Liver (tissue), 9 donors: ENCODE measurements around the gene LAT. TPM values are rescaled to one million over a fixed set of nuclear protein-coding genes. Genes with fewer than 3 reads are reported as not detected.
"Not testable (repeated sequence)": the region's sequence is repeated elsewhere in the genome, so short reads cannot be mapped to it uniquely, and the experiment has no call there.

Source experiments
- DNase-seq: peaks from one replicate; pipeline ENCODE4 v3.0.0-alpha.2; 2017; ENCODE audit warnings: low spot score
- H3K27ac ChIP-seq, 2 donors: one replicate each; pipeline ENCODE4 v1.7.0; 2013; ENCODE audit warnings: inconsistent platforms in 2 of 2, low read length in 2 of 2, control low read depth in 1 of 2, low read depth in 1 of 2, mild to moderate bottlenecking in 1 of 2
- H3K27me3 ChIP-seq, 4 donors: one replicate each; pipeline versions ENCODE4 v1.6.1 to v1.7.0; 2013; ENCODE audit warnings: low read length in 3 of 4, inconsistent platforms in 1 of 4, mild to moderate bottlenecking in 1 of 4, moderate library complexity in 1 of 4; ENCODE audit not compliant: control insufficient read depth in 4 of 4, insufficient read depth in 4 of 4
- H3K36me3 ChIP-seq, 4 donors: one replicate each; pipeline versions ENCODE4 v1.6.1 to v1.7.0; 2013; ENCODE audit warnings: low read length in 3 of 4, mild to moderate bottlenecking in 3 of 4, low read depth in 1 of 4, moderate library complexity in 1 of 4; ENCODE audit not compliant: control insufficient read depth in 4 of 4, insufficient read depth in 3 of 4
- H3K4me1 ChIP-seq, 4 donors: one replicate each; pipeline versions ENCODE4 v1.6.1 to v1.7.0; 2013; ENCODE audit warnings: low read length in 3 of 4, mild to moderate bottlenecking in 3 of 4, moderate library complexity in 1 of 4; ENCODE audit not compliant: control insufficient read depth in 4 of 4, insufficient read depth in 4 of 4
- H3K4me3 ChIP-seq, 3 donors: one replicate each; pipeline versions ENCODE4 v1.6.1 to v1.7.0; 2013; ENCODE audit warnings: low read length in 3 of 3, control low read depth in 1 of 3, low read depth in 1 of 3, mild to moderate bottlenecking in 1 of 3
- H3K9ac ChIP-seq, 2 donors: one replicate each; pipeline ENCODE4 v1.7.0; 2013; ENCODE audit warnings: low read length in 2 of 2, mild to moderate bottlenecking in 2 of 2, moderate library complexity in 2 of 2, control low read depth in 1 of 2, low read depth in 1 of 2
- H3K9me3 ChIP-seq, 4 donors: one replicate each; pipeline versions ENCODE4 v1.6.1 to v1.7.0; 2013; ENCODE audit warnings: low read length in 3 of 4; ENCODE audit not compliant: control insufficient read depth in 4 of 4
- EGR1 ChIP-seq, 2 donors: IDR thresholded peaks; 2 replicates each; pipeline ENCODE4 v1.6.1; 2016 to 2018; ENCODE audit warnings: antibody characterized with exemption in 2 of 2, low read depth in 2 of 2
- FOXA1 ChIP-seq: IDR thresholded peaks from 2 replicates; pipeline ENCODE4 v1.6.1; 2016; ENCODE audit warnings: antibody characterized with exemption
- FOXA2 ChIP-seq: IDR thresholded peaks from 2 replicates; pipeline ENCODE4 v1.6.1; 2016; ENCODE audit warnings: antibody characterized with exemption
- GABPA ChIP-seq, 2 donors: IDR thresholded peaks in 1 of 2; conservative IDR thresholded peaks in 1 of 2; 2 replicates each; pipeline ENCODE4 v1.6.1; 2016; ENCODE audit warnings: antibody characterized with exemption in 2 of 2, mild to moderate bottlenecking in 1 of 2, moderate library complexity in 1 of 2
- HNF4A ChIP-seq, 2 donors: conservative IDR thresholded peaks; 2 replicates each; pipeline ENCODE4 v1.6.1; 2016; ENCODE audit warnings: antibody characterized with exemption in 2 of 2, mild to moderate bottlenecking in 2 of 2
- HNF4G ChIP-seq: IDR thresholded peaks from 2 replicates; pipeline ENCODE4 v1.6.1; 2016; ENCODE audit warnings: antibody characterized with exemption
- JUND ChIP-seq, 2 donors: IDR thresholded peaks; 2 replicates each; pipeline ENCODE4 v1.6.1; 2016; ENCODE audit warnings: antibody characterized with exemption in 2 of 2
- NR2F2 ChIP-seq: IDR thresholded peaks from 2 replicates; pipeline ENCODE4 v1.6.1; 2016; ENCODE audit warnings: antibody characterized with exemption
- RXRA ChIP-seq, 2 donors: IDR thresholded peaks; 2 replicates each; pipeline ENCODE4 v1.6.1; 2017 to 2018; ENCODE audit warnings: antibody characterized with exemption in 2 of 2, mild to moderate bottlenecking in 1 of 2
- SP1 ChIP-seq: IDR thresholded peaks from 2 replicates; pipeline ENCODE4 v1.6.1; 2018; ENCODE audit warnings: antibody characterized with exemption, mild to moderate bottlenecking
- TAF1 ChIP-seq: conservative IDR thresholded peaks from 2 replicates; pipeline ENCODE4 v1.6.1; 2016; ENCODE audit warnings: antibody characterized with exemption, mild to moderate bottlenecking
- YY1 ChIP-seq: IDR thresholded peaks from 2 replicates; pipeline ENCODE4 v1.6.1; 2016; ENCODE audit warnings: antibody characterized with exemption, mild to moderate bottlenecking
- WGBS: extraction: QIAGEN DNeasy Blood & Tissue Kit; methylation state at CpG from one replicate; pipeline ENCODE4 v1.1.7; 2013; 5-methylcytosine and 5-hydroxymethylcytosine counted together
- polyA plus RNA-seq, 2 donors: library from polyadenylated mRNA; stranded (reverse) in 1 of 2; unstranded in 1 of 2; fragments of 200-250 nt in 1 of 2; fragments of >200 nt in 1 of 2; fragmentation: Nextera tagmentation in 1 of 2; extraction: Ambion mirVana in 1 of 2; gene quantifications; one replicate each; pipeline versions ENCODE4 v1.2.1 to v1.2.3, GENCODE V29; 2013 to 2015
- total RNA-seq, 2 donors: library from RNA; depleted of rRNA; stranded (reverse); fragments of >200 nt; gene quantifications; one replicate each; pipeline ENCODE4 v1.2.3, GENCODE V29; 2014
- TF ChIP-seq, protein P1 (sequence below): IDR thresholded peaks from 2 replicates; pipeline ENCODE4 v1.6.1; 2016; ENCODE audit warnings: antibody characterized with exemption
- TF ChIP-seq, protein P2 (sequence below): IDR thresholded peaks from 2 replicates; pipeline ENCODE4 v1.6.1; 2016; ENCODE audit warnings: antibody characterized with exemption, mild to moderate bottlenecking
- TF ChIP-seq, protein P3 (sequence below): IDR thresholded peaks from 2 replicates; pipeline ENCODE4 v1.6.1; 2016; ENCODE audit warnings: antibody characterized with exemption
- TF ChIP-seq, protein P4 (sequence below): IDR thresholded peaks from 2 replicates; pipeline ENCODE4 v1.6.1; 2016; ENCODE audit warnings: antibody characterized with exemption
- TF ChIP-seq, protein P5 (sequence below): fragments of 150-350 bp; IDR thresholded peaks from 2 replicates; pipeline ENCODE4 v1.5.1; 2017; ENCODE audit warnings: improper control_type of control experiment, low read depth, low read length; ENCODE audit not compliant: missing input control
- donor health status: healthy.
- donor health status: healthy.
- donor health status: healthy.
- donor health status: healthy.
- donor health status: healthy.

The LAT gene
- total and polyA plus RNA-seq, 4 donors = 1.3 to 2.3 (median 1.6) TPM

DNA sequence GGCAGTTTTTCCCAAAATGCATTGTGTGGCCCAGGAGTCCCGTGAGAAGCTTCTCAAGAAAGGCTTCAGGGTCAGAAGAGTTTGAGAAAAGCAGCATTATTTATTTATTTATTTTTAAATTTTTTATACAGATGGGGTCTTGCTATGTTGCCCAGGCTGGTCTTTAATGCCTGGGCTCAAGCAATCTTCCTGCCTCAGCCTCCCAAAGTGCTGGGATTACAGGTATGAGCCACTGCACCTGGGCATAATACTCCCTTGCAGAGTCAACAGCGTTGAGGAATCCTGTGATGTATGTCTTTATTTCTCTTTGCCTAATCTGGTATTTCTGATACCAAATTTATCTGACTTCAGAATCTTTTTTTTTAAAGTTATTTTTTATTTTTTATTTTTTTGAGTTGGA is 15.2 kb downstream of the LAT start (continued):
- TF ChIP-seq SP1 = no peak
- TF ChIP-seq, protein P1, sequence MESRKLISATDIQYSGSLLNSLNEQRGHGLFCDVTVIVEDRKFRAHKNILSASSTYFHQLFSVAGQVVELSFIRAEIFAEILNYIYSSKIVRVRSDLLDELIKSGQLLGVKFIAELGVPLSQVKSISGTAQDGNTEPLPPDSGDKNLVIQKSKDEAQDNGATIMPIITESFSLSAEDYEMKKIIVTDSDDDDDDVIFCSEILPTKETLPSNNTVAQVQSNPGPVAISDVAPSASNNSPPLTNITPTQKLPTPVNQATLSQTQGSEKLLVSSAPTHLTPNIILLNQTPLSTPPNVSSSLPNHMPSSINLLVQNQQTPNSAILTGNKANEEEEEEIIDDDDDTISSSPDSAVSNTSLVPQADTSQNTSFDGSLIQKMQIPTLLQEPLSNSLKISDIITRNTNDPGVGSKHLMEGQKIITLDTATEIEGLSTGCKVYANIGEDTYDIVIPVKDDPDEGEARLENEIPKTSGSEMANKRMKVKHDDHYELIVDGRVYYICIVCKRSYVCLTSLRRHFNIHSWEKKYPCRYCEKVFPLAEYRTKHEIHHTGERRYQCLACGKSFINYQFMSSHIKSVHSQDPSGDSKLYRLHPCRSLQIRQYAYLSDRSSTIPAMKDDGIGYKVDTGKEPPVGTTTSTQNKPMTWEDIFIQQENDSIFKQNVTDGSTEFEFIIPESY = no peak

DNA sequence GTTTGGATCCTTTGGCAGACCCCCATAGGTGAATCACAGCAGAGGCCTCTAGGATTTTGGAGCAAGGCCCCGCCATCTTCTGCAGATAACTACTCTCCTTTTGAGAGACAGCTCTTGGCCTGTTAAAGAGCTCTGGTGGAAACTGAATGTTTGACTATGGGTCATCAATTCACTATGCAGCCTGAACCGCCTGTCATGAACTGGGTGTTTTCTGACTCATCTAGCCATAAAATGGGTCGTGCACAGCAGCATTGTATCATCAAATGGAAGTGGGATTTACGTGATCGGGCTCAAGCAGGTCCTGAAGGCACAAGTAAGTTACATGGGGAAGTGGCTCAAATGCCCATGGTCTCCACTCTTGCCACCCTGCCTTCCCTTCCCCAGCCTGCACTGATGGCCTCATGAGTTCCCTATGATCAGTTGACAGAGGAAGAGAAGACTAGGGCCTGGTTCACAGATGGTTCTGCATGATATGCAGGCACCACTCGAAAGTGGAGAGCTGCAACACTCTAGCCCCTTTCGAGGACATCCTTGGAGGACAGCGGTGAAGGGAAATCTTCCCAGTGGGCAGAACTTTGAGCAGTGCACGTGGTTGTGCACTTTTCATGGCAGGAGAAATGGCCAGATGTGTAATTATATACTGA is 19.8 kb downstream of the LAT start:
- H3K4me3 ChIP-seq, H3K27ac ChIP-seq, H3K9ac ChIP-seq, DNase-seq, H3K9me3 ChIP-seq, H3K36me3 ChIP-seq, H3K4me1 ChIP-seq, H3K27me3 ChIP-seq: not testable (repeated sequence)
- WGBS = 77% methylated on average over 9 of the region's 9 CpGs

DNA sequence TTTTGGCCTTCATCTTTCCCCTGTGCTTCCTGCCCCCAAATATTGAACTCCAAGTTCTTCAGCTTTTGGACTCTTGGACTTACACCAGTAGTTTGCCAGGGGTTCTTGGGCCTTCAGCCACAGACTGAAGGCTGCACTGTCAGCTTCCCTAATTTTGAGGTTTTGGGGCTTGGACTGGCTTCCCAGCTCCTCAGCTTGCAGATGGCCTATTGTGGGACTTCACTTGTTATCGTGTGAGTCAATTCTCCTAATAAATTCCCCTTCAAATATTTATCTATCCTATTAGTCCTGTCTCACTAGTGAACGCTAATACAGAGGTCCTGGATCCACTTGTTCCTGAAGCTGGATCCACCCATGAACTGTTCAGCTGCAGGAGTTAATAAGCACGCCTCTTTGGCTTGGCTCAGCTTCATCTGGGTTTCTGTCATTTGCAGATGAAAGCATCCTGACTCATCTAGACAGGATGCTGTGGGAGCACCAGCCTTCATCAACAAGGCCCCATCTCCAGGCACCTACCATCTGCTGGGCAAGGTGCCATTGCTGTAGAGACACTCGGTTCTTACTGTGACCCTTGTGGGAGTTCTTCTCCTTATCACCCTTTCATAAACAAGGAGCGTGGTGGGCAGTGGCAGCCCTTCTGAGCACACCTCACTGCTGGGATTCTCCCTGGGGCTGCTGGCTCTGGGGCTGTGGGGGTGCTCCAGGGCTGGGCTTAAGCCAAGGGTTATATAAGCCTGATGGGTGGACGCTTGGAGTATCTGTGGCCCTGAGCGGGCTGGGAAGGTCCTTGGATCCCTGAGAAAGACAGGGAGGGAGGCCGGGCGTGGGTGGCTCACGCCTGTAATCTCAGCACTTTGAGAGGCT is 23.1 kb downstream of the LAT start:
- no peak overlapping the region for H3K27ac ChIP-seq
- no peak overlapping the region for H3K9ac ChIP-seq
- 79% methylated on average over 10 of the region's 10 CpGs for WGBS
- no peaks in the 10 kb centered on the region for H3K36me3 ChIP-seq
- H3K4me1 ChIP-seq = no peaks in the 10 kb centered on the region
- TF ChIP-seq, protein P2, sequence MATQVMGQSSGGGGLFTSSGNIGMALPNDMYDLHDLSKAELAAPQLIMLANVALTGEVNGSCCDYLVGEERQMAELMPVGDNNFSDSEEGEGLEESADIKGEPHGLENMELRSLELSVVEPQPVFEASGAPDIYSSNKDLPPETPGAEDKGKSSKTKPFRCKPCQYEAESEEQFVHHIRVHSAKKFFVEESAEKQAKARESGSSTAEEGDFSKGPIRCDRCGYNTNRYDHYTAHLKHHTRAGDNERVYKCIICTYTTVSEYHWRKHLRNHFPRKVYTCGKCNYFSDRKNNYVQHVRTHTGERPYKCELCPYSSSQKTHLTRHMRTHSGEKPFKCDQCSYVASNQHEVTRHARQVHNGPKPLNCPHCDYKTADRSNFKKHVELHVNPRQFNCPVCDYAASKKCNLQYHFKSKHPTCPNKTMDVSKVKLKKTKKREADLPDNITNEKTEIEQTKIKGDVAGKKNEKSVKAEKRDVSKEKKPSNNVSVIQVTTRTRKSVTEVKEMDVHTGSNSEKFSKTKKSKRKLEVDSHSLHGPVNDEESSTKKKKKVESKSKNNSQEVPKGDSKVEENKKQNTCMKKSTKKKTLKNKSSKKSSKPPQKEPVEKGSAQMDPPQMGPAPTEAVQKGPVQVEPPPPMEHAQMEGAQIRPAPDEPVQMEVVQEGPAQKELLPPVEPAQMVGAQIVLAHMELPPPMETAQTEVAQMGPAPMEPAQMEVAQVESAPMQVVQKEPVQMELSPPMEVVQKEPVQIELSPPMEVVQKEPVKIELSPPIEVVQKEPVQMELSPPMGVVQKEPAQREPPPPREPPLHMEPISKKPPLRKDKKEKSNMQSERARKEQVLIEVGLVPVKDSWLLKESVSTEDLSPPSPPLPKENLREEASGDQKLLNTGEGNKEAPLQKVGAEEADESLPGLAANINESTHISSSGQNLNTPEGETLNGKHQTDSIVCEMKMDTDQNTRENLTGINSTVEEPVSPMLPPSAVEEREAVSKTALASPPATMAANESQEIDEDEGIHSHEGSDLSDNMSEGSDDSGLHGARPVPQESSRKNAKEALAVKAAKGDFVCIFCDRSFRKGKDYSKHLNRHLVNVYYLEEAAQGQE = no peak
- TF ChIP-seq HNF4A (conservative IDR thresholded peaks at IDR 0.05) (no peak), RXRA (IDR thresholded peaks at IDR 0.05) (no peak), NR2F2 (no peak), FOXA2 (no peak), EGR1 (IDR thresholded peaks at IDR 0.05; ENCODE audit: low read depth in 2 of 2) (no peak), SP1 (no peak), GABPA (IDR thresholded peaks at IDR 0.05 in 1 of 2, conservative IDR thresholded peaks at IDR 0.05 in 1 of 2) (no peak), JUND (IDR thresholded peaks at IDR 0.05) (no peak), HNF4G (no peak), FOXA1 (no peak), TAF1 (no peak), YY1 (no peak)
- TF ChIP-seq, protein P3, sequence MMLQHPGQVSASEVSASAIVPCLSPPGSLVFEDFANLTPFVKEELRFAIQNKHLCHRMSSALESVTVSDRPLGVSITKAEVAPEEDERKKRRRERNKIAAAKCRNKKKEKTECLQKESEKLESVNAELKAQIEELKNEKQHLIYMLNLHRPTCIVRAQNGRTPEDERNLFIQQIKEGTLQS = no peak
- TF ChIP-seq, protein P1 = no peak
- TF ChIP-seq, protein P4, sequence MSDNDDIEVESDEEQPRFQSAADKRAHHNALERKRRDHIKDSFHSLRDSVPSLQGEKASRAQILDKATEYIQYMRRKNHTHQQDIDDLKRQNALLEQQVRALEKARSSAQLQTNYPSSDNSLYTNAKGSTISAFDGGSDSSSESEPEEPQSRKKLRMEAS = no peak
- TF ChIP-seq, protein P5, sequence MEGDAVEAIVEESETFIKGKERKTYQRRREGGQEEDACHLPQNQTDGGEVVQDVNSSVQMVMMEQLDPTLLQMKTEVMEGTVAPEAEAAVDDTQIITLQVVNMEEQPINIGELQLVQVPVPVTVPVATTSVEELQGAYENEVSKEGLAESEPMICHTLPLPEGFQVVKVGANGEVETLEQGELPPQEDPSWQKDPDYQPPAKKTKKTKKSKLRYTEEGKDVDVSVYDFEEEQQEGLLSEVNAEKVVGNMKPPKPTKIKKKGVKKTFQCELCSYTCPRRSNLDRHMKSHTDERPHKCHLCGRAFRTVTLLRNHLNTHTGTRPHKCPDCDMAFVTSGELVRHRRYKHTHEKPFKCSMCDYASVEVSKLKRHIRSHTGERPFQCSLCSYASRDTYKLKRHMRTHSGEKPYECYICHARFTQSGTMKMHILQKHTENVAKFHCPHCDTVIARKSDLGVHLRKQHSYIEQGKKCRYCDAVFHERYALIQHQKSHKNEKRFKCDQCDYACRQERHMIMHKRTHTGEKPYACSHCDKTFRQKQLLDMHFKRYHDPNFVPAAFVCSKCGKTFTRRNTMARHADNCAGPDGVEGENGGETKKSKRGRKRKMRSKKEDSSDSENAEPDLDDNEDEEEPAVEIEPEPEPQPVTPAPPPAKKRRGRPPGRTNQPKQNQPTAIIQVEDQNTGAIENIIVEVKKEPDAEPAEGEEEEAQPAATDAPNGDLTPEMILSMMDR = no peak
- no peaks in the 10 kb centered on the region for H3K9me3 ChIP-seq
- no peaks in the 10 kb centered on the region for H3K27me3 ChIP-seq
- no peak for DNase-seq
- H3K4me3 ChIP-seq = no peak overlapping the region
